Measurements from ENCODE around the gene PRR23E. TPM values are rescaled to one million over a fixed set of nuclear protein-coding genes. Genes with fewer than 3 reads are reported as not detected.

The PRR23E gene
- total and polyA plus RNA-seq, 10 of the 15 experiments (the other 5 are each of a cell fraction or from before 2014, with no cell fraction given): not detected

DNA sequence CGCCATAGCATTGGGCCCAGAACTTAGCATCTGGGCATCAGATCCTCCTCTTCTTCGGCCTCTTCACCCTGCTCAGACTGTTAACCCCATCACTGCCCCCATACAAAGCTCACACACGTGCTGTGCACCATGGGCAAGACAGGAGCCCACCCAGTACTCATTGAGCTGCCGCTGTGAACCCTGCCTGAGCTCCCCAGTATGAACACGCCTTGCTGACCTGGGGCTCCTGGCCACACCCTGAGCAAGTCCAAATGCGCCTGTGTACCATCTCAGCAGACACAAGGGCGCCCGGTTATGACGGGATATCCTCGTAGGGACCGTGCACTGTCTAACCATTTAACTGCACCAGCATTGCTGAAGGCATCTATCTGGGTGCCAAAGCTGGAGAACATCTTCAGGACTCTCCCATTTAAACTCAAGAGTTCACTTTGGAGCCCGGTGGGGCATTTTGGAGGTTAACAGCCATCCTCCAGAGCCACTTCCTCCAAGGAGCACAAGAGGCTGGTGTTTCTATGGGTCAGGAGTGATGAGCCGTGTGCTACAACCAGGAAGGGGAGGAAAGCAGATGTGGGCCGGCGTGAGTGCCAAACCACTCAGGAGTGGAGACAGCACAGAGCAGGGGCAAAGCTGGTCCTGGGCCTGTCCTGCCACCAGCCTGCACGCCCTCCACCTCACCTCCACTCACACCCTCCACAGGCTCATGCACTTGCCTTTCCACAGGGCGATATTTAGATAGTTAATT is 12.1 kb downstream of the PRR23E start (continued):
- no peak for TF ChIP-seq DPF2 (IDR thresholded peaks at IDR 0.05)
- no peak for TF ChIP-seq BHLHE40 (IDR thresholded peaks at IDR 0.05; ENCODE audit: borderline replicate concordance in 1 of 2, low read depth in 2 of 2, low read length in 1 of 2)
- no peak for TF ChIP-seq IRF3 (IDR thresholded peaks at IDR 0.05)

DNA sequence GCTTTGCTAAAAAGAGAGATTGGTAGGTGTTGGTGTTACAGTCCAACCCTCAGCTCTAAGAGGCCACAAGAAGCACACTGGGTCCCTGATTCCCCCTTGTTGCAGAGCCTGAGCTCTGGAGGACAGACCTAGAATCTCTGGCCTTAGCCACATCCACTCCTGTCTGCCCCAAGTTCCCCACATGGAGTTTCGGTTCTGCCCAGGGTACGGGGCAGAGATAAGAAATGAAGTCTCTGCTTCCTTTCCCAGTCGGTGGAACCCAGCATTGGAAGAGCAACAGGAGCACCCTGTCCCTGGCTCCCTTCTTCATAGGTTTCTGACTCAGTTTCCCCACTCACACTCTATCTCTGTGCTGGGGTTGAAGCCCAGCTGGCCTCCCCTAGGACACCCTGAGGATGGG is 13.2 kb downstream of the PRR23E start:
- no peak overlapping the region for H3K9ac ChIP-seq (ENCODE audit: control insufficient read depth, insufficient read depth, low read length)
- no peak overlapping the region for H2AFZ ChIP-seq (ENCODE audit: control insufficient read depth, low read depth, low read length)
- intact Hi-C loops (cut with micrococcal nuclease; ENCODE audit: unreplicated experiment): no loop called here
- ChIA-PET CTCF (interaction anchor here (0.9 to 1.3 kb wide), 3 partner anchors 9 to 25 kb away, joined by 3 to 6 read pairs (median 5); no protein-coding TSS in a partner anchor), RAD21 (ENCODE audit: unreplicated experiment) (interaction anchor here (1.2 to 1.9 kb wide), 3 partner anchors 11 to 19 kb away, joined by 3 to 7 read pairs (median 3); no protein-coding TSS in a partner anchor), SMC1A (ENCODE audit: uncharacterized antibody, unreplicated experiment) (interaction anchor here (1.1 to 7.0 kb wide), 3 partner anchors 8 to 15 kb away, joined by 5 to 39 read pairs (median 17); no protein-coding TSS in a partner anchor), POLR2A (interaction anchor here (0.9 kb wide), 1 partner anchor 8 kb away, joined by 3 read pairs; no protein-coding TSS in a partner anchor)
- no peak for FAIRE-seq
- H3K4me2 ChIP-seq (ENCODE audit: control insufficient read depth, insufficient read depth): no peak overlapping the region
- no peaks in the 10 kb centered on the region; the same call in 2 of the 3 replicates for H3K9me3 ChIP-seq (replicated peaks; ENCODE audit: control insufficient read depth, insufficient read depth, low read length)
- ATAC-seq: peak; percentile 50
- no TSS peak for BruUV-seq (replicated peaks)
- WGBS (ENCODE audit: insufficient coverage, insufficient replicate concordance, low lambda C conversion rate, missing lambda C conversion rate): 56% methylated on average over 3 of the region's 3 CpGs
- TF ChIP-seq RUNX3 (IDR thresholded peaks at IDR 0.05; ENCODE audit: low read length): peak; percentile 31; the same call in 1 of the 2 replicates
- no peak for TF ChIP-seq FOS (IDR thresholded peaks at IDR 0.05; ENCODE audit: borderline replicate concordance, extremely low read depth, insufficient read length)
- TF ChIP-seq IRF4 (IDR thresholded peaks at IDR 0.05; ENCODE audit: low read depth, low read length): no peak
- TF ChIP-seq IKZF1 (conservative IDR thresholded peaks at IDR 0.05): 0 out of 2 replicates have a peak, but pooled peaks have one; percentile 30
- no peak for TF ChIP-seq BCL3 (IDR thresholded peaks at IDR 0.05; ENCODE audit: borderline replicate concordance, insufficient read depth, low read depth, low read length, poor library complexity, severe bottlenecking)
- no peak for TF ChIP-seq EP300 (IDR thresholded peaks at IDR 0.05; ENCODE audit: borderline replicate concordance in 1 of 2, control insufficient read depth in 1 of 2, low read depth in 2 of 2, low read length in 2 of 2)
- TF ChIP-seq EED (IDR thresholded peaks at IDR 0.05; ENCODE audit: low read depth): peak; percentile 45; the same call in 1 of the 2 replicates
- no peak for DNase-seq (ENCODE audit: low read depth, low spot score)
- in situ Hi-C loops (cut with MboI): no loop called here
- no peaks in the 10 kb centered on the region for H3K27me3 ChIP-seq (replicated peaks in 1 of 2; ENCODE audit: control insufficient read depth in 2 of 2, insufficient read depth in 2 of 2, low read length in 1 of 2)
- no peaks in the 10 kb centered on the region for H3K36me3 ChIP-seq (ENCODE audit: control insufficient read depth in 2 of 2, insufficient read depth in 2 of 2, low read length in 1 of 2)
- H3K79me2 ChIP-seq (ENCODE audit: control insufficient read depth, insufficient read depth, low read length): no peaks in the 10 kb centered on the region
- H3K4me3 ChIP-seq: no peak overlapping the region
- H4K20me1 ChIP-seq (ENCODE audit: control insufficient read depth, insufficient read depth): no peaks in the 10 kb centered on the region; the same call in 1 of the 2 replicates
- H3K27ac ChIP-seq (ENCODE audit: control insufficient read depth, insufficient read depth): no peak overlapping the region
- no peaks in the 10 kb centered on the region for H3K4me1 ChIP-seq (ENCODE audit: control insufficient read depth, insufficient read depth, low read length)
